ENCODE data around the gene MYOZ2.

GRCh38 chr4:119165767-119166166 lies 30.1 kb downstream of the MYOZ2 start:
- TF ChIP-seq CTCF (IDR thresholded peaks at IDR 0.05) (no peak), EZH2 (IDR thresholded peaks at IDR 0.05) (no peak)
